Fibroblast of mammary gland (primary cell): ENCODE results near the gene TEP1.

Experiments used
- DNase-seq: peaks from one replicate; pipeline ENCODE4 v3.0.0-alpha.2; 2010; ENCODE audit warnings: low read depth
- H3K4me3 ChIP-seq: 2 replicates; pipeline ENCODE4 v1.5.1; 2011; ENCODE audit warnings: low read depth, mild to moderate bottlenecking, low read length, moderate library complexity; ENCODE audit not compliant: control insufficient read depth
- CTCF ChIP-seq: conservative IDR thresholded peaks from 2 replicates; pipeline ENCODE4 v1.5.1; 2011; ENCODE audit warnings: low read depth, low read length, inconsistent platforms; ENCODE audit not compliant: control insufficient read depth, insufficient read depth

TEP1 gene

GRCh38 chr14:20428802-20429201, 15.5 kb upstream of the TEP1 start:
- no peak for DNase-seq
- H3K4me3 ChIP-seq, result no peak overlapping the region
- TF ChIP-seq CTCF, result no peak

- no peak for TF ChIP-seq CTCF
- no peak overlapping the region for H3K4me3 ChIP-seq
- DNase-seq, result no peak
These were observed 14.7 kb upstream of the TEP1 start for GRCh38 chr14:20428010-20428365.

GRCh38 chr14:20427231-20428009, 14.1 kb upstream of the TEP1 start:
- TF ChIP-seq CTCF, result no peak
- peak; percentile 68 for DNase-seq
- no peak overlapping the region for H3K4me3 ChIP-seq

GRCh38 chr14:20424851-20425250, 11.6 kb upstream of the TEP1 start:
- no peak overlapping the region for H3K4me3 ChIP-seq
- no peak for TF ChIP-seq CTCF
- DNase-seq, result no peak

- TF ChIP-seq CTCF, result no peak
- DNase-seq, result no peak
- no peak overlapping the region for H3K4me3 ChIP-seq
These were observed 9.6 kb upstream of the TEP1 start for GRCh38 chr14:20422886-20423285.

- no peak for TF ChIP-seq CTCF
- DNase-seq, result no peak
- no peak overlapping the region for H3K4me3 ChIP-seq
These were observed 8.0 kb upstream of the TEP1 start for GRCh38 chr14:20421267-20421666.

GRCh38 chr14:20419419-20419818, 6.1 kb upstream of the TEP1 start:
- no peak for DNase-seq
- no peak for TF ChIP-seq CTCF
- H3K4me3 ChIP-seq, result no peak overlapping the region
